ENCODE measurements around the gene SLC9A6. TPM values are rescaled to one million over a fixed set of nuclear protein-coding genes. Genes with fewer than 3 reads are reported as not detected.

The SLC9A6 gene
- total and polyA plus RNA-seq, 2 donors: 11.3 to 22.9 TPM

Other genes with a start within 250 kb of the SLC9A6 start
- not detected for gene CT45A3, start 217.2 kb upstream of the SLC9A6 start, total RNA-seq
- not detected for gene CT45A3, start 217.2 kb upstream of the SLC9A6 start, polyA plus RNA-seq
- gene CT45A5, start 199.9 kb upstream of the SLC9A6 start, total RNA-seq: not detected
- gene CT45A5, start 199.9 kb upstream of the SLC9A6 start, polyA plus RNA-seq: not detected
- gene CT45A6, start 182.6 kb upstream of the SLC9A6 start, total RNA-seq: not detected
- gene CT45A6, start 182.6 kb upstream of the SLC9A6 start, polyA plus RNA-seq: not detected
- gene CT45A2, start 165.4 kb upstream of the SLC9A6 start, total RNA-seq: not detected
- gene CT45A2, start 165.4 kb upstream of the SLC9A6 start, polyA plus RNA-seq: not detected
- gene CT45A7, start 148.2 kb upstream of the SLC9A6 start, total RNA-seq: not detected
- gene CT45A7, start 148.2 kb upstream of the SLC9A6 start, polyA plus RNA-seq: not detected
- not detected for gene CT45A8, start 130.9 kb upstream of the SLC9A6 start, total RNA-seq
- not detected for gene CT45A8, start 130.9 kb upstream of the SLC9A6 start, polyA plus RNA-seq
- not detected for gene CT45A9, start 113.6 kb upstream of the SLC9A6 start, total RNA-seq
- gene CT45A9, start 113.6 kb upstream of the SLC9A6 start, polyA plus RNA-seq: not detected
- not detected for gene CT45A10, start 92.0 kb upstream of the SLC9A6 start, total RNA-seq
- gene CT45A10, start 92.0 kb upstream of the SLC9A6 start, polyA plus RNA-seq: not detected
- gene SAGE1, start 91.7 kb upstream of the SLC9A6 start, total RNA-seq: not detected
- gene SAGE1, start 91.7 kb upstream of the SLC9A6 start, polyA plus RNA-seq: not detected
- 21.4 TPM for gene MMGT1, start 11.4 kb upstream of the SLC9A6 start, total RNA-seq
- 23.8 TPM for gene MMGT1, start 11.4 kb upstream of the SLC9A6 start, polyA plus RNA-seq
- 578 TPM for gene FHL1, start 162.1 kb downstream of the SLC9A6 start, total RNA-seq
- gene FHL1, start 162.1 kb downstream of the SLC9A6 start, polyA plus RNA-seq: 736 TPM

Measured in urinary bladder (tissue), 2 donors.